ENCODE measurements around the gene C19orf73.

DNA sequence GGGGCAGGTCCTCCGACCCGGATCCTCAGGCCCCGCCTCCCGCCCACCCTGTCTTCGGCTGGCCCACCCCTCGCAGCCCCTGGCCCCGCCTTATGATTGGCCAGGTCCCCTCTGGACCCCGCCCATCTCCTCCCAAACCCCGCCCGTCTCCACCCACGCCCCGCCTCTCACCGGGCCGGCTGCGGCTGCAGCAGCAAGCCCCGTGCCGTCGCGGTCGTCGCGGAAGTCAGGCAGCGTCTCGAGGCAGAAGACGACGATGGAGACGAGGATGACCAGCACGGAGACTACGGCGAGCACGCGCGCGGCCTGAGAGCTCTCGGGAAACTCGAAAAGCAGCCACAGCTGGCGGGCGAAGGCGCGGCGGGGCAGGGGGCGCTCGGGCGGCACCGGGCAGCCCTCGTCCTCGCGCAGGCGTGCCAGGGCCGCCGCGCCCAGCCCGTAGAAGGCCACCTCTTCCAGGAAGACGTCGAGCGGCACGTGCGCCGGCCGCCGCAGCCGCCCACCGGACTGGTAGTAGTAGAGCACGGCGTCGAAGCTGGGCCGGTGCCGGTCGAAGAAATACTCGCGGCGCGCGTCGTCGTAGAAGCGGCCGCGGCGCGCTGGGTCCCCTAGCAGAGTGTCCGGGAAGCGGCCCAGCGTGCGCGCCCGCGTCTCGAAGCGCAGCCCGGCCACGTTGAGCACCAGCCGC is 46.9 kb downstream of the C19orf73 start:
- TF ChIP-seq CTCF (conservative IDR thresholded peaks at IDR 0.05; ENCODE audit: low read length) (no peak), EZH2phosphoT487 (IDR thresholded peaks at IDR 0.05; ENCODE audit: borderline replicate concordance) (no peak)

Data from Loucy (cell line).